ENCODE measurements around the gene MGA.

DNA sequence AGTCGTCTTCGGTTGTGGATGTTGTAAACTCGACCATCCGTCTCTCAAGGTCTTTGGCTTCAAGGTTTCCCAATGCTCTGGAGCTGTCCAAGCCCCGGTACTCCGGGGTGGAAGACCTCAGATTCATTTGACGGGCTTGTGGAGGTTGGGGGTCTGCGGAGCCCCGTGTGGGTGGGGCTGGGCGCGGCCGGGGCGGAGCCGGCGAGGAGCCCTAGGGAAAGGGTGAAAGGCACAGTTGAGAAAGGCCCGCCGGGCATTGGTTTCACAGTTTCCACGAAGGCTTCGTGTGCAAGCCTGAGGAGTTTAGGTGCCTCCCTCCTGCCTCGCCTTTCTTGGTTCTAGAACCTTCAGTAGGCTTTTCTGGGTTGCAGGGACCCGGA, 360 bp upstream of the MGA start:
- TF ChIP-seq, protein P1, sequence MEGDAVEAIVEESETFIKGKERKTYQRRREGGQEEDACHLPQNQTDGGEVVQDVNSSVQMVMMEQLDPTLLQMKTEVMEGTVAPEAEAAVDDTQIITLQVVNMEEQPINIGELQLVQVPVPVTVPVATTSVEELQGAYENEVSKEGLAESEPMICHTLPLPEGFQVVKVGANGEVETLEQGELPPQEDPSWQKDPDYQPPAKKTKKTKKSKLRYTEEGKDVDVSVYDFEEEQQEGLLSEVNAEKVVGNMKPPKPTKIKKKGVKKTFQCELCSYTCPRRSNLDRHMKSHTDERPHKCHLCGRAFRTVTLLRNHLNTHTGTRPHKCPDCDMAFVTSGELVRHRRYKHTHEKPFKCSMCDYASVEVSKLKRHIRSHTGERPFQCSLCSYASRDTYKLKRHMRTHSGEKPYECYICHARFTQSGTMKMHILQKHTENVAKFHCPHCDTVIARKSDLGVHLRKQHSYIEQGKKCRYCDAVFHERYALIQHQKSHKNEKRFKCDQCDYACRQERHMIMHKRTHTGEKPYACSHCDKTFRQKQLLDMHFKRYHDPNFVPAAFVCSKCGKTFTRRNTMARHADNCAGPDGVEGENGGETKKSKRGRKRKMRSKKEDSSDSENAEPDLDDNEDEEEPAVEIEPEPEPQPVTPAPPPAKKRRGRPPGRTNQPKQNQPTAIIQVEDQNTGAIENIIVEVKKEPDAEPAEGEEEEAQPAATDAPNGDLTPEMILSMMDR (IDR thresholded peaks at IDR 0.05; ENCODE audit: insufficient read depth, low read length, poor library complexity, severe bottlenecking) = no peak
- no peak for TF ChIP-seq EZH2phosphoT487 (conservative IDR thresholded peaks at IDR 0.05; ENCODE audit: low read length)

All from SU-DHL-6 (cell line).